ENCODE data around the gene MICU1.

- TF ChIP-seq CTCF (IDR thresholded peaks at IDR 0.05): no peak
- TF ChIP-seq POLR2A (IDR thresholded peaks at IDR 0.05): no peak
- TF ChIP-seq POLR2AphosphoS5 (IDR thresholded peaks at IDR 0.05): no peak
Observed at GRCh38 chr10:72509941-72510340, 115.9 kb downstream of the MICU1 start.

Measured in transverse colon (tissue), 4 donors.